Posterior vena cava (tissue), 2 donors: Measurements from ENCODE around the gene HOXC4. TPM values are rescaled to one million over a fixed set of nuclear protein-coding genes. Genes with fewer than 3 reads are reported as not detected.
"Not testable (repeated sequence)": the region's sequence is repeated elsewhere in the genome, so short reads cannot be mapped to it uniquely, and the experiment has no call there.

Experiments used
- DNase-seq: peaks from one replicate; pipeline ENCODE4 v3.0.0-alpha.2; 2020; ENCODE audit warnings: low spot score
- intact Hi-C, 2 donors: fragments of 100-400 bp; cut with DNase I; formaldehyde crosslinking; loops; one replicate each; pipeline versions ENCODE4 v1.14.1 to v1.14.2; 2022 to 2023
- total RNA-seq, 2 donors: library from RNA; stranded (reverse); fragmentation: NEBNext Ultra II Directional; extraction: Animal tissue kit (Norgen Biotek cat#: 25700); gene quantifications; one replicate each; pipeline ENCODE4 v1.2.1, GENCODE V29; 2021
- donor health status: DM: yes; HTN: yes; CAD: no.
- donor health status: DM: yes; HTN: yes; CAD: no.

Gene HOXC4
- total RNA-seq, 2 donors from 2014 or later, result 17.1 to 19.4 TPM

DNA sequence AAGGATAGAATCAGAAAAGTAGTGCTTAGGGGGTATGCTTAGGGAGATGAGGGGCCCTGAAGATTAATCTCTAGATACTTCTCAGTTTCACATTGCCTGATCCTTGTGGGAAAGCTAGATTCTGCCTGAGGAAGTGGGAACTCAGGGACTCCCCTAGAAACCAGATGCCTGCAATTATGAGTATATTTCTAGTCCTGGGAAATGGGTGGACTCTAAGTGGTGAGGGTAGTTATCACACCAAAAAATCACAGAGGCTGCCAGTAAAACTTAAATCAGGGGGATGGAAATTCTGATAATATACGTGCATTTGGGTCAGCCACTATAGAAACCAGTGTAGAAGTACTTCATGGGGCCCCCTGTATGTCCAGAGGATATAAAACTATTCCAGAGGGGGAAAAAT is 18.3 kb downstream of the HOXC4 start:
- no peak for DNase-seq
- intact Hi-C loops, result loop anchor here in 1 of 2 donors (10.0 kb wide), 1 partner anchor 73 kb away; no protein-coding TSS in a partner anchor

DNA sequence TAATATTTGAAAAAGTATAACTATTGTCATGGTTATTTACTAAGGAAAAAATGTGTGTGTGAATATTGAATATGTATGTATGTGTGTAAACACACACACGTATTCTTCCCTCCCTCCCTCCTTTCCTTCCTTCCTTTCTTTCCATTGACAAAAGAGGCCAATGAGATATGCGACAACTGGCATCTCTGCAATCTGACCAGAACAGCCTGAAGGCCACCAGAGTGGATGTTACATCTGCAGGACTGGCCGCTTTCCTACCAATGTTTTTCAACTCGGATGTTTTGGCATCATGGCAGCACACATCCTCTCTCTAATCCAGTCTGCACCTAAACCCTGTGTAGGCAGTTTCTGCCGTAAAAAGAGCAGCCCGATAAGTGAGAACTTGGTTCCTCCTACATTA is 20.7 kb downstream of the HOXC4 start:
- intact Hi-C loops, result loop anchor here in 1 of 2 donors (10.0 kb wide), 1 partner anchor 70 kb away; no protein-coding TSS in a partner anchor

DNA sequence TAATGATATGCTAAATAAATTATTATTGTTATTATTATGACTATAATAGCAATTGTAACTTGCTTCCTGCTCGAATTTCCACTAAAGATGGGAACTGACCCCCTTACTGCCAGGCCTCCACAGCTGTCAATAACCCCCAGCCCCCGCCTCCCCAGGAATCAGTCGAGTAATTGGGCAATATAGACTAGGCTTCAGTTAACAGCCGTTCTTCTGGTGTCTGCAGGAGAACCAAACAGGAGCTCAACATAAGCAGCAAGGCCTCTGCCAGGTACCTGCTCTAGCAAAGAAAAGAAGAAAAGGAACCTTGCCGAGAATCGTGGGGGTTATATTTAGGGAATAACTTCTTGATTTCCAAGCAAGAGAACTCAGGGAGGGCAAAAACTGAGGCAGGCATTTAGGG is 21.8 kb downstream of the HOXC4 start:
- intact Hi-C loops, result loop anchor here in 1 of 2 donors (5.0 to 10.0 kb wide), 2 partner anchors 38 to 69 kb away; no protein-coding TSS in a partner anchor
- DNase-seq, result no peak

More for the DNA sequence above, 20.7 kb downstream of the HOXC4 start:
- DNase-seq, result no peak

DNA sequence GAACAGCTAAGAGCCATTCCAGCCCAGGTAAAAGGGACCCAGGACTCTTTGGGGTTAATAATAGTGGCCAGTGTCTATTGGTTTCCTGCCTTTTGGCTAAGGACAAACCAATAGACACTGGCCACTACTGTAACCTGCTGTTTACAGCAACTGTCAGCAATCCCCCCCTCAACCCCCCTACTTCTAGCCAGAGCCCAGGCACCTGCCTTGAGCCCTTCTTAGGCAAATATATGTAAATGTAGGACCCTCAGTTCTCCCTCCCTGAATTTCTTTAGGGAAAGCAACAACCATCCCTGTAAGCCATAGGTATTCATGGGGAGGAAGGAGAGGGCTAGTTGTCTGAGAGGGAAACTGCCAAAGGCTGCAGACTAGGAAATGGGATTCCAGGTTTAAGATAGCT is 22.3 kb downstream of the HOXC4 start:
- intact Hi-C loops, result loop anchor here in 1 of 2 donors (5.0 to 10.0 kb wide), 2 partner anchors 39 to 69 kb away; no protein-coding TSS in a partner anchor
- DNase-seq, result no peak

DNA sequence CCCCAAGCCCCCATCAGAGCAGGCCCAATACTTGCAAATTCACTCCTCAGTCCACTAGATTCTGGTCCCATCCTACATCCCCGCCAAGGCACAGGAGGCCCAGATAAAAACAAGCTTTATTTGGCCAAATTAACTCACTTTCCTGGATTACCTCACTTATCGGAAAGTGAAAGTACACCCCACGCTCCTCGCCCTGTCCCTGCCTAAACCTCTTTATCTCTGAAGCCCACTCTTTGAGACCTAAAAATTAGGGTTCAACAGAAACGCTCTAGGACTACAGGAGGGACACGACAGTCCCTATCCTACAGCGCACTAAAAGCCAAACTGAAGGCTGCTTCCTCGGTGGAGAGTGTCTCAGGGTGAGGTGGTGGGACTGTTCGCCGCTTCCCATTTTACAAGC is 24.2 kb downstream of the HOXC4 start:
- not testable (repeated sequence) for DNase-seq
- intact Hi-C loops, result loop anchor here in 1 of 2 donors (5.0 to 10.0 kb wide), 2 partner anchors 41 to 67 kb away; no protein-coding TSS in a partner anchor

DNA sequence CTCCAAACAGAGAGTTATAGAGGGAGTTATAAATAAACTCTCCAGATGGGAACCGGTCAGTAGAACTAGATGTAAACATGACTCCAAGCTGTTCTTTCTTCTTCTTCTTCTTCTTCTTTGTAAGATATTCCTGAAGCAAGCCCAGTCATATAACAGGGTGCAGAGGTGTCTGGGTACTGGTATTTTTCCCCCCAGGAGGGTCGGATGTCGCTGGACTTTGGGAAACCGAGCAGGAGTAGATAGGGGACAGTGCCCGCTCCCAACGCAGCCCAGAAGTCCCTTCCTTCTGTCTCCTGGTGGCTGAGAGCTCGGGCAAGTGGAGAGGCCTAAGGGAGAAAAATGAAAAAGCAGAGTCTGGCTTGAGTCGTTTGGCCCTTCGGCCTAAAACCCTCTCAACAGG is 25.5 kb downstream of the HOXC4 start:
- intact Hi-C loops, result loop anchor here in 1 of 2 donors (5.0 to 10.0 kb wide), 2 partner anchors 42 to 66 kb away; no protein-coding TSS in a partner anchor
- DNase-seq, result not testable (repeated sequence)

DNA sequence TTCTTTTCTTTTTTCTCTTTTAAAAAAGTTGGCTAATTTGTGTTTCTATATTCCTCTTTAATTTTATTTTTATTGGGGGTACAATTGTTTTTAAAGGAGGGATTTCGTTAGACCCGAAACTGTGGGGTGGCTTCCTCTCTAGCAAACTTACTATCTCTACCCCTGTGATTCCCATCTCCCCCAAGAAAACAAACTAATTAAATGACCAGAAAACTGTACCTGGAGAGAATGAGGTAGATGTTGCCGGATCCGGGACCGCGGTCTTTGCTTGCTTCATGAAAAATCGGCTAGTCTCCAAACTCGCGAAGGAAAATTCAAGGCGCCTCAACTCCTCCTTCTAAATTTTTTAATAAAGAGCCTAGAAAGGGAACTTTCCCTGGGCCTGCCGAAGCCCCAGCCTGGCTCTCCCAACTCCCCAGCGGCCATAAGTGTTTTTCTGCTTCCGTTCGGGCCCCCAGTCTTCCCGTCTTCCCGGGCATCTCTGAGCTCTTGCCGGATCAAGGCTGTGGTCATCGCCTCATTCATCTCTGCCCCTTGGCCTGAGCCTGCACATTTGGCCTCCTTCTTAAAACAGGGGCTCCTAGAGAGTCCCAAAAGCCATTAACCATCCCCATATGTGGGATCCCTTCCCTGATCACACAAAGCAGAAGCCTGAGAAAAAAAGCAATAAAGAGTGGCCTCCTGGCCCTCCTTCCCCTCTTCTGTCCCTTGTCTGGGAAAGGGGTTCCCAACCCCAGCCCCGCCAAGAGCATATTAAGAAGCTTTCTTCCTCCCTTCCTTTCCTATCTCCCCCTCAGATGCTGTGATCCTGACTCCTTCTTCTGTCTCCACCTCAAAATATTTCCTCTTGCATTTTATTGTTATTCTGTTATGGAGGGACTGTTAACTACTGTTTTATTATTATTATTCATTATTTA is 26.6 kb downstream of the HOXC4 start:
- intact Hi-C loops, DNase-seq: not testable (repeated sequence)

DNA sequence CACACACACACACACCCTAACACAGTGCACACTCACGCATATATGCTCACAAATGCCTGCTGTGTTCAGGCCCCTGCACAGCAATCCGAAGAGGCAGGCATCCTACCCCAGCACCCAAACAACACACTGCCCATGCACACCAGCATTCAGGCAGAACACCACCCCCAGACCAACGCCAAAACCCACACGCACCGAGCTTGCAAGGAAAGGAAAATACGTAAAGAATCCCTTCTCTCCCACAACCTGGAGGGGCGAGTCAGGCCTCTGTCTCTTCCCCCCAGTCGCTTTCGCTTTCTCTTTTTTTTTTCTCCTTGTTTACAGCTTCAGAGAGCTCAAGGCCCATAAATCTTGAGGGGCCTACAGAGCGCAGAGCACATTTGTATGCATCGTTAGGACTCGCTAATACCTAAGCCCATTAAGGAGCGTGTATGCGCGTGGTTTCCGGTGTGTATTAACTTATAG is 27.4 kb downstream of the HOXC4 start:
- DNase-seq, intact Hi-C loops: not testable (repeated sequence)

DNA sequence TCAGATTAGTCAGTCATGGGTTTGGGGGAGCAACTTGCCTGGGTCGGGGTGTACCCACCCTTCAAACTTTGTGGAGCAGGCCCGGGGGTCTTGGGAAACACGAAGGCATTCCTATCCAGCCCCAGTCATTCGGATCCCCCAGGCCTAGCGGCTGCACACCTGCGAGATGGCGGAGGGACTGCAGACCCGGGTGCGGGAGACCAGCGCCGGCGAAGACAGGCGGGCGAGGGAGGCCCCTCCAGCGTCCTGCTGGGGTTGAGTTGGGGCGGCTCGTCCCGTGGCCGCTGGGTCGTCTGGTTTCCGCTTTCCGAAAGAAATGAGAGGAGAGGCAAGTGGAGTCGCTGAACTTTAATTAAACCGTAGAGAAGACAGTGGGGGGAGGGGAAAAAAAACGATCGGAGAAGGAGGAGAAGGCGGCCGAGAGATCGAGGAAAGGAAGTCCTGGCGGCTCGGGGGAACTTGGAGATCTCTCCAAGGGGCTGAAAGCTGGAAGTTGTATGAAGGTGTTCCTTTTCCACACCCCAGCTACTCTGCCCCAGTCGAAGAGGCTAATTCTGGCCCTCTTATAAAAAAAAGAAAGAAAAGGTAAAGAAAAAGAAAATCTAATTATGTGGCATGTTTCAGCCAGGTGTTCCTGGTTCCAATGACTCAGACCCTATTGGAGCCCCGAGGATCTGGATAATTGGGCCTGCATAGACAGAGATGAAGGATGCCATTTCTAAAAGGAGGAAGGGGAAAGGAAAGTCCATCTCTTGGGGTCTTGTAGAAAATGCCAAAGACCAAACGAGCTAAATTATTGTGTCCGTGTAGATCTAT is 28.2 kb downstream of the HOXC4 start:
- intact Hi-C loops, DNase-seq: not testable (repeated sequence)

DNA sequence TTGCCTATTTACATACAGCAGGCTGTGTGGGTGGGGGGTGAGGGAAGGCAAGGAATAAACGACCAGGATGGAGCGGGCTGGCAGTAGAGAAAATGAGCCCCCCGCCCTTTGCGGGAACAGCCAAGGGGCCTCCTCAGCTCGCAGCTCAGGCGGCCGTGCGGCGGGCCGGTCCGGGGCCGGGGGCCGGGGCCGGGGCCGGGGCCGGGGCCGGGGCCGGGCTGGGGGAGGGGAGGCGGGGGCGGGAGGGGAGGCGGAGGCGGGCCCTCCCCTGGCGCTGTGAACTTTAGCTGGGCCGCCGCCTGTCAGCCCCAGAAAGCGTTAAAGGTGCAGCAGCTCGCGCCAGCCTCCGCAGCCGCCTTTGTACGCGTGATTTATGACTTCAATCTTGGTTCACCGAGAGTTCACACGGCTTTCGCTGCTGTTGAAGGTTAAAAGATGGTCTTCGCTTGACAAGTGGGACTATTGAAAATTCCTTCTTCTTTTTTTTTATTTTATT is 28.8 kb downstream of the HOXC4 start:
- intact Hi-C loops, result no loop called here
- no peak for DNase-seq

DNA sequence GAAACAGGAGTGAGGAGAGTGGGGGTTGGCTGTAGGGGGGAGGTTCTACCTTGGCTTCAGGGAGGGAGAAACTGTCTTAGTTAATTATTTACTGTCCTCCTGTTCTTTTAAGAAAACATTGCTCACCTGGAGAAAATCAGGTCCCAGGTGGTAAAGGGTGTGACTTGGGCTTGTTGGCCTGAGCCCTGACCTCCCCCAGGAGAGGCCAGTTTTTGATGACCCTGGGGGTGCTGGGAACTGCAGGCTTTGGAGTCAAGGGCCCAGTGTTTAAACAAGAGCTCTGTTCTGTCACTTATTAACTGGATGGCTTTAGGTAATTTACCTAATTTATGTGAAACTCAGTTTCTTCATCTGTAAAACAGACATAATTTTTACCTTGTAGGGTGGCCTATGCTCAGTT is 34.4 kb downstream of the HOXC4 start:
- intact Hi-C loops, result not testable (repeated sequence)

DNA sequence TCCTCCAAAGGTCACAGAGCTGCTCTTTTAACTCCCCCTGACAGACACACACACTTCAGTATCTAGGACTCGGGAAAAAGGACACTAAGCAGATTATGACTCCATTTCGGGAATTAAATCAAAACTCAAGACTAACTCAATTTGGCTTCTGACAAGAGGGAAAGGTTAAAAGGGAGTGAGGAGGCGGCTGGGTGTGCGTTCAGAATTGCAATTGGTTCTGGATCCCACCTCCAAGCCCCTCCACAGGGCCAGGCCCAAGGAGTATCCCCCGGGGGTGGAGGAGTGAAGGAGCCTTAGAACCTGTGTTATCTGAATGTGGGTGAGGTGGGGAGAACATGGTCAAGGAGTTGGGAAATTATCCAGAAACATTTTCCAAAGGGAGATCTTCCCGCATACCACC is 35.8 kb downstream of the HOXC4 start:
- DNase-seq, intact Hi-C loops: not testable (repeated sequence)

More for the DNA sequence above, 34.4 kb downstream of the HOXC4 start:
- not testable (repeated sequence) for DNase-seq

DNA sequence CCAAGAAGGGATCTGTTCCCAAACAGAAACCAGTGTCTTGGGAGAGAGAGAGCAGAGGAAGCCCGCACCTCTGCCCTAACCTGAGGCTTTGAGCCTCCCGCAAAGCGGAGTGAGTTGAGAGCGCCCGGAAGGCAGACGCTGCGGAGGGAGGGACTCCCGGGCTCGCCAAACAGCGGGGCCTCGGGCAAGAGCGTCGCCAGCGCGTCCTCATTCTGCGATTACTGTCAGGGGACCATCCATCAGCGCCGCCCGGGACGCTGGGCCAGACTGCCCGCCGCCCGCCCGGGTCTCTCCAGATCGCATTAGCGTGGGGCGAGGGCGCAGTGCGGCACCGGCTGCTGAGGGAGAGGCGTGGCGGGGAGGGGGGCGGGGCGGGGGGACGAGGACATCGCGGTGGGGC is 36.7 kb downstream of the HOXC4 start:
- DNase-seq, intact Hi-C loops: not testable (repeated sequence)

DNA sequence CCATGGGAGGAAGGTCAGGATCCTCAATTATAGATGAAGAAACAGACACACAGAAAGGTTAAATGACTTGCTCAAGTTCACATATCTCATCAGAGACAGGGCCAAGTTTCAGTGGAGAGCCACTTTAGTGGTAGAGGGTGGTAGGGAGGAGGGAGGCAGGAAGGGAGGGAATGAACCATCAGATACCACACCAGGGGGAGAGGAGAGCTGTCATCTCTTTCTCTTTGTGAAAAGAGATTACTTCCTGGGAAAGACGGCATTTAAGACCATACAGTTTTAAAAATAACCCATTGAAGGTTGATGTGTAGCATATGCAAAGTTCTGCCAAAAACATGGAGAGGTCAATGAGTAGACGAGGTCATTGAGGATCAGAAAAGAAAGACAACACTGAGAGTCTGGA is 39.3 kb downstream of the HOXC4 start:
- intact Hi-C loops, DNase-seq: not testable (repeated sequence)

DNA sequence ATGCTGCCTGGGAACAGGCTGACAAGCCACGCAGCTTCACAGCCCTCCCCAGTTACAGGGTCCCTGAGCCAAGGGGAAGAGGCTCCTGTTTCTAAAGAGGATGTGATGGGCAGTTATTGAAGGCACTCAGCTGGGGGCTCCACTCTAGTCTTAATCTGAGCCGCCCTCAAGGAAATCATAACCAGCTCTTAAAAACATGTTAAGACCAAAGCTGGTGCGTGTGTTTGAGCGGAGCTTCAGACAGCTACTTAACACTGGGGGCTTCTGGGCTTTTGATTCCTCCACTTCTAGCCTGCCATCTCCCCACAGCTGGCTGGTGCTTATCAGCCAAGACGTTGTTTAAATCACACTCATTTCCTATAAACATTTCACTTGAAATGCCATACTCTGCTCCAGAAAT is 42.3 kb downstream of the HOXC4 start:
- intact Hi-C loops, DNase-seq: not testable (repeated sequence)

DNA sequence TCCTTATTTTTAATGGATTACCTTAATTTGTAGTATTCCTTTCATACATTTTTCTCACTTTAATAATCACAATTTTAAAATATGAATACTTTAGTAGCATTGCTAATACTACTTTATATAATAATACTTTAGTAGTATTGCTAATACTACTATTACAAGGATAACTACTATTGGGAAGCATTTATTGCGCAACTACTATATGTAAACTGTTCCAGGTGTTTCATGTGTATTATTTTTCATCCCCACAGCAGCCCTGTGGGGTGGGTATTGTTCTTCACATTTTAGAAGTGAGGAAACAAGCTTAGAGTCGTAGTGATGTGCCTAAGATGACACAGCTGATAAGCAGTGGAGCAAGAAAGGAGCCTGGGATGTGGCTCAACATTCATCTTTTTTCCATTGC is 45.0 kb downstream of the HOXC4 start:
- DNase-seq, intact Hi-C loops: not testable (repeated sequence)

DNA sequence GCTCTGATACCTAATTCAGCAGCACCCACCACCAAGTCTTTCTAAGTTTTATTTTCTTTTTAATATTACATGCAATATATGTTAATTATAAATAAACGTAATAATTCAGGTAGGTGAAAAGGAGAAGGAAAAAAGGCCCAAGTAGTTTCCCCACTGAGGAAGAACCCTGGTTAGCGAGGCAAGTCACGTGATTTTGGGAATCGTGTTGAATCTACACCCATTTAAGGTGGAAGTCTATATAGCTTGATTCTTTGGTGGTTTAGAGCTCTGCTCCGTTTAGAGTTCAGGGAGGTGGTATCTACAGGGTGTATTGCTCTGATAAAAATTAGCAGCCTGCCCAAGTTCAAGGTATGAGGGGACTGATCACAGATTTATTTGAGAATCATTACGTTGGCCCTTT is 47.0 kb downstream of the HOXC4 start:
- intact Hi-C loops, DNase-seq: not testable (repeated sequence)

DNA sequence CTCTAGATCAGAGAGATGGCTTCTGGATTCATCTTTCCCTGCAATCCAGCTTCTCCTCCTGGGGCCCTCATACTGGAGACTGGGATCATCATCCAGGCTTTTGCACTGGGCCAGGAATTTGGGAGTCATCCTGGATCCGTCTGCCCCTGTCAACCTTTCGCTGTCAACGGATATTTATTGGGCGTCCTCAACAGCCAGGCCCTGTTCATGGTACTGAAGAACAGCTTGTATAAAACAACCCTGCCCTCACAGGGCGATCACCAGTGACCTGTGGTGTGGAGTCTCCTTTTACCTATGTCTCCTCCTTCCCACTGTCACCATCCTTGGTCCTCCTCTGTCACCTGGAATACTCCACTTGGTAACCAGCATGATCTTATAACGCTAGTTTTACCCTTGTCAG is 48.6 kb downstream of the HOXC4 start:
- DNase-seq, intact Hi-C loops: not testable (repeated sequence)

DNA sequence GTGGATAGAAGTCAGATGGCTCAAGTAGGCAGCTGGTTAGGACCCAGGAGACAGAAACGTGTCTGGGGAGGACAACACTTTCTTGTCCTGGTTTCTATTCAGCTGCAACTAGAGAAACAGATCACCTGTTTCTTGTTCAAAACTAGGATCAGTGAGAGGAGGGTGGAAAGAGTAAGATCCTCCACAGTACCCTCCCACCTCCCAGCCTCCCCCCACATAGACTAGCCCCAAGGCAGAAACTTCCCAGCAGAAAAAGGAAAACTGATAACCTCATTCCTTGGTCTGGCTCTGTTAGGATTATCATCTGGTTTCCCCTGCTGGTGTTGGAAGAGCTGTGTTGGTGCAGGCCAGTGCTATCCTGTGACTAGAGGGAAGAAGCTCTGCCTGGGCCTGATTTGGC is 50.2 kb downstream of the HOXC4 start:
- intact Hi-C loops, result not testable (repeated sequence)

More for the DNA sequence above, 50.2 kb downstream of the HOXC4 start:
- DNase-seq, result not testable (repeated sequence)
